Measurements from ENCODE around the gene CAMK1D. TPM values are rescaled to one million over a fixed set of nuclear protein-coding genes. Genes with fewer than 3 reads are reported as not detected.

The CAMK1D gene
- total RNA-seq, 1 donor from 2014 or later = 12.8 TPM

DNA sequence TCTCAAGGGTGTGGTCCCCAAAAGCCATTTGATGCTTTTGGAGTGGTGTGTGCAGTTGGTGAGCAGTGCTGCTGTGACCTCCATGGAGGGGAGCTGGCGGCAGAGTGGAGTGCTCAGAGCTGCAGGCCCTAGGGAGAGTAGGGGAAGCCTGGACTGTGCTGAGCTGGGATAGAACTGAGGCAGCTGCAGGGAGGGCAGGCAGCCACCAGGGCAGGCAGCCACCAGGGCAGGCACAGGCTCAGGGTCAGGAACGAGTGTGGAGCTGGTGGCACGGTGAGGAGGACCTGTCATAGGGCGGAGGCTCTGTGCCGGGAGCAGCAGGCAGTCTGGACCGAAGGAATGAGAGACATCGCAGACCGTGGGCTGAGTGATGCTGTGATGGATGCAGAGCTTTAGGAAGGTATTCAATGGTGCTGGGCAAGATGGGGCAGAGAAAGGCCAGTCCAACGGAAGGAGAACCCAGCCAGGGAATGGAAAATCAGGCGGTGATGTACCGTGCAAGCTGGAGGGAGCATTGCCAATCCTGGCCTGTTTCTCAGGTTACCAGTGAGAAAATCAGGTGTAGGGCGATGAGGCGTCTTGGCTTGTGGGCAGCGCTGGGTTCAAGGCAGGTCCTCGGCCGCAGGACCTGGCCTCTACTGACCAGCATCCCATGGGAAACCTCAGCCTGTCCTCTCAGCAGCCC is 152.6 kb downstream of the CAMK1D start:
- H3K4me3 ChIP-seq = no peak overlapping the region
- no peak overlapping the region for H3K27ac ChIP-seq
- peaks cover 44% of the 10 kb centered on the region for H3K4me1 ChIP-seq
- H3K27me3 ChIP-seq = no peaks in the 10 kb centered on the region
- intact Hi-C loops (cut with DNase I) = no loop called here
- no peaks in the 10 kb centered on the region for H3K36me3 ChIP-seq
- H3K9me3 ChIP-seq = no peaks in the 10 kb centered on the region
- DNase-seq (ENCODE audit: extremely low spot score in 2 of 2) = peak; percentile 85 to 88
- TF ChIP-seq POLR2AphosphoS5 (IDR thresholded peaks at IDR 0.05; ENCODE audit: insufficient read depth in 1 of 2, low read depth in 1 of 2) (no peak), POLR2A (IDR thresholded peaks at IDR 0.05) (no peak)
- TF ChIP-seq, protein P1, sequence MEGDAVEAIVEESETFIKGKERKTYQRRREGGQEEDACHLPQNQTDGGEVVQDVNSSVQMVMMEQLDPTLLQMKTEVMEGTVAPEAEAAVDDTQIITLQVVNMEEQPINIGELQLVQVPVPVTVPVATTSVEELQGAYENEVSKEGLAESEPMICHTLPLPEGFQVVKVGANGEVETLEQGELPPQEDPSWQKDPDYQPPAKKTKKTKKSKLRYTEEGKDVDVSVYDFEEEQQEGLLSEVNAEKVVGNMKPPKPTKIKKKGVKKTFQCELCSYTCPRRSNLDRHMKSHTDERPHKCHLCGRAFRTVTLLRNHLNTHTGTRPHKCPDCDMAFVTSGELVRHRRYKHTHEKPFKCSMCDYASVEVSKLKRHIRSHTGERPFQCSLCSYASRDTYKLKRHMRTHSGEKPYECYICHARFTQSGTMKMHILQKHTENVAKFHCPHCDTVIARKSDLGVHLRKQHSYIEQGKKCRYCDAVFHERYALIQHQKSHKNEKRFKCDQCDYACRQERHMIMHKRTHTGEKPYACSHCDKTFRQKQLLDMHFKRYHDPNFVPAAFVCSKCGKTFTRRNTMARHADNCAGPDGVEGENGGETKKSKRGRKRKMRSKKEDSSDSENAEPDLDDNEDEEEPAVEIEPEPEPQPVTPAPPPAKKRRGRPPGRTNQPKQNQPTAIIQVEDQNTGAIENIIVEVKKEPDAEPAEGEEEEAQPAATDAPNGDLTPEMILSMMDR (IDR thresholded peaks at IDR 0.05) = no peak

DNA sequence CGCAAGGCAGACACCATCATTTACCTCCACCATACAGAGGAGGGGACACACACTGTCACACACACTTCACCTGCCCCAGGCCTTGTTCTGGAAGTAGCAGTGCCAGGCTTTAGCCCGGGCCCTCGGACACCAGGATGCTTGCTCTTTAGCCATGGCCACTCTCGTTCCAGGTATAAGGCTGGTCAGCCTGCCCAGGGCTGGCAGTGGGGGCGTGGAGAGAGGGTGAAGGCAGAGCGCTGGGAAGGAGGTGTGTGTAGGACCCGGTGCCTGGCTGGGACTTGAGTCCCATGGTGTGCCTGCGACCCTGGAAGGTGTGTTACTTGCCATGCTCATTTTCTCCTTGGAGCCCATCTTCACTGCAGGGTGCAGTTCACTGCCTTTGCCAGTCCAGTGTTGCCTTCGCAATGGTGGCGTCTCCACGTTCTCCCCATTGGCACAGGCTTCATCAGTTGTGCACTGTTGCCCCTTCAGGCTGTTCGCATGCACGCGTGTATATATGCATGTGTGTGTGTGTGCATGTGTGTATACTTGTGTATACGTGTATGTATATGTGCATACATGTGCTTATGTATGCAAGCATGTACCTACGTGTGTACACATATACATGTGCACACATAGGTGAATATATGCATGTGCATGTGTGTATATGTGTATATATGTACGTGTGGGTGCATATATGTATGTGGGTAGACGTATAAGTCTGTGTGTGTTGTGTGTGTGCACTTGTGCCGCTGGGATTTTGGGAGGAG is 153.4 kb downstream of the CAMK1D start:
- intact Hi-C loops (cut with DNase I) = no loop called here
- peak; percentile 83 to 90 for DNase-seq (ENCODE audit: extremely low spot score in 2 of 2)

DNA sequence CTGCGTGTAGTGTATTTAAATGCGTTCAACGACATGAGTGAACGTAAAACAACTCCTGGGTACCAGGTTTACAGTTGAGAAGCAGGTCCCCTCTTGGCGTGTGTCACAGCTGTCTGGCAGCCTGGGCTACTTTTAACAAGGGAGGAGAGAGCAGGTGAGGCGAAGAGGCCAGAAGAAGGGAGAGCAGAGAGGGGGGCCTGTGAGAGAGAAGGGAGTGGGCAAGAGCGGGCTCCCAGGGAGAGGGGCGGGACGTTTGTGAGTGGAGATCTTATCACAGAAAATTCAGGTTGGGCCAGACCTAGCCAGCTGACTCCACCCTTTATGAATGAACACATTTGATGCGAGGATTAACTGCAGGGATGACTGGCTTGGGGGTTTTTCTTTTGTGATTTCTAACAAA is 154.0 kb downstream of the CAMK1D start:
- no peaks in the 10 kb centered on the region for H3K36me3 ChIP-seq
- H3K4me3 ChIP-seq = no peak overlapping the region
- H3K27ac ChIP-seq = no peak overlapping the region
- no peaks in the 10 kb centered on the region for H3K9me3 ChIP-seq
- peaks cover 41% of the 10 kb centered on the region for H3K4me1 ChIP-seq
- no peak for TF ChIP-seq POLR2A (IDR thresholded peaks at IDR 0.05)
- intact Hi-C loops (cut with DNase I) = no loop called here
- H3K27me3 ChIP-seq = no peaks in the 10 kb centered on the region
- DNase-seq (ENCODE audit: extremely low spot score in 2 of 2) = peak; percentile 28 to 52

More for the DNA sequence above, 153.4 kb downstream of the CAMK1D start:
- Histone ChIP-seq H3K36me3 (no peaks in the 10 kb centered on the region), H3K9me3 (no peaks in the 10 kb centered on the region), H3K4me1 (peaks cover 44% of the 10 kb centered on the region), H3K27ac (no peak overlapping the region), H3K27me3 (no peaks in the 10 kb centered on the region), H3K4me3 (no peak overlapping the region)
- TF ChIP-seq POLR2A (IDR thresholded peaks at IDR 0.05) = no peak

DNA sequence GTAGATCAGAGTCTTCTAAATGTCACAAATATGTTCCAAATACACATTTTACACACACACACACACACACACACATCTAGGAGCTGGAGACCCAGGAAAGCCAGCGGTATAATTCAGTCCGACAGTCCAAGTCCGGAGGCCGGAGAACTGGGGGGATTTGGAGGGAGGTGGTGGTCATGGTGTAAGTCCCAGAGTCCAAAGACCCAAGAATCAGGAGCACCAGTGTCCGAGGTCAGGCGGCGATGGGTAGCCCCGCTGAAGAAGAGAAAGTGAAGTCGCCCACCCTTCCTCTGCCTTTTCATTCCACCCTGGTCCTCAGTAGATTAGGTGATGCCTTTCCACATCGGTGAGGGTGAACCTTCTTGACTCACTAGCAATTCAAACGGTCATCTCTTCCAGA is 154.8 kb downstream of the CAMK1D start:
- Histone ChIP-seq H3K36me3 (no peaks in the 10 kb centered on the region), H3K27ac (no peak overlapping the region), H3K9me3 (no peaks in the 10 kb centered on the region), H3K4me3 (no peak overlapping the region), H3K27me3 (no peaks in the 10 kb centered on the region), H3K4me1 (peaks cover 34% of the 10 kb centered on the region)
- peak; percentile 70 to 74 for DNase-seq (ENCODE audit: extremely low spot score in 2 of 2)
- TF ChIP-seq POLR2AphosphoS5 (IDR thresholded peaks at IDR 0.05; ENCODE audit: insufficient read depth in 1 of 2, low read depth in 1 of 2) (no peak), POLR2A (IDR thresholded peaks at IDR 0.05) (no peak)
- TF ChIP-seq, protein P1 (IDR thresholded peaks at IDR 0.05) = no peak
- intact Hi-C loops (cut with DNase I) = no loop called here

DNA sequence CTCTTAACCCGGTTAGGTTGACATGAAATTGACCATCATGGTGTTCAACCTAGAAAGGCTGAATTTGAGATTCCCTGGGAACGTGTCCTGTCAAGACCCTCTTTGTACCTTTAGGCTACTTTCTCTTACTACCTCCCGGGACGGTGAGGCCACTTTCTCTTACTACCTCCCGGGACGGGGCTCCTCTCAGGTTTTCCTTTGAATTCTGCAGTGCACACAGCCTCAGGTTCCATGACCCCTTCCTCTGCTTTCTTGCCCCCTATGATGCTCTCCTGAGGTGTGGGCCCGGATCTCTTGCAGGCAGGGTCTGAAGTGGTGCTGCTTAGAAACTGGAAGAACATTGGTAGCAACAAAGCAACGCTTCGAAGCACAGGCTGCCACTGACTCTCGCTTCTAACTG is 155.3 kb downstream of the CAMK1D start:
- peak overlapping the region; percentile 20 for H3K27ac ChIP-seq
- DNase-seq (ENCODE audit: extremely low spot score in 2 of 2) = peak; percentile 34 to 67
- intact Hi-C loops (cut with DNase I) = no loop called here

More for the DNA sequence above, 155.3 kb downstream of the CAMK1D start:
- no peak overlapping the region for H3K4me3 ChIP-seq
- H3K36me3 ChIP-seq = no peaks in the 10 kb centered on the region
- H3K27me3 ChIP-seq = no peaks in the 10 kb centered on the region
- peaks cover 31% of the 10 kb centered on the region for H3K4me1 ChIP-seq
- no peaks in the 10 kb centered on the region for H3K9me3 ChIP-seq
- TF ChIP-seq POLR2AphosphoS5 (IDR thresholded peaks at IDR 0.05; ENCODE audit: insufficient read depth in 1 of 2, low read depth in 1 of 2) = no peak
- TF ChIP-seq, protein P1 (IDR thresholded peaks at IDR 0.05) = no peak
- no peak for TF ChIP-seq POLR2A (IDR thresholded peaks at IDR 0.05)
